OCI-LY1 (cell line): ENCODE measurements around the gene TANC1.

ENCODE experiments used
- CTCF ChIP-seq: fragments of 200-600 bp; sonication (generic), shearing (Covaris generic); IDR thresholded peaks from 2 replicates; pipeline ENCODE4 v1.5.1; 2017; ENCODE audit warnings: mild to moderate bottlenecking, antibody characterized with exemption, low read length, moderate library complexity, mixed read lengths
- EZH2 ChIP-seq: fragments of 200-600 bp; sonication (generic), shearing (Covaris generic); IDR thresholded peaks from 2 replicates; pipeline ENCODE4 v1.8.0; 2017; ENCODE audit warnings: borderline replicate concordance, mixed run types, mild to moderate bottlenecking, antibody characterized with exemption, low read length, moderate library complexity, mixed read lengths

DNA sequence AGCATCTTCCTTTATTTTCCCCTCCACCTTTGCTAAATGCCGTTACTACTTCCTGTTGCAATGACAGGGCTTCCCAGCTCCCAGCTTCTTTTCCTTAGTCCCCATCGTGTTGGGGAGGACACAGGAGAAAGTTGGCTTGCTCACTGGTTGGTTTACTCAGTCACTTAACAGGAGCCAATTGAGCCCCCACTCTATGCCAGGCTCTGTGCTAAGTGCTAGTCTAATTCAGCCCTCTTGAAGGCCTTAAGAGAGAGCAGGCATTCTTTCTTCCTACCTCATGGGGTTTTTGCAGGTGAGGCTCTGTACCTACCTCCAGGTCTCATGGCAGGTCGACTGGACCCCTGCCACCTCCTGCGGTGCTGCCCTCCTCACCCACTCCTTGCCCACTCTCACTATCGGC, 20.1 kb downstream of the TANC1 start:
- TF ChIP-seq CTCF (no peak), EZH2 (no peak)
